DMS114 treated with DMSO at 0.1 percent for 48 hours (cell line): Measurements from ENCODE around the gene ZNF691.

ENCODE experiments used
- DNase-seq: peaks from one replicate; lab custom pipeline; 2025; ENCODE audit not compliant: unreplicated experiment; lab: John Stamatoyannopoulos, UW

ZNF691 gene

GRCh38 chr1:42832641-42833240 lies 13.7 kb upstream of the ZNF691 start:
- no peak for DNase-seq

- DNase-seq = no peak
Observed at GRCh38 chr1:42833981-42834380, 12.4 kb upstream of the ZNF691 start.

GRCh38 chr1:42834803-42835202 lies 11.6 kb upstream of the ZNF691 start:
- DNase-seq = no peak

DNA sequence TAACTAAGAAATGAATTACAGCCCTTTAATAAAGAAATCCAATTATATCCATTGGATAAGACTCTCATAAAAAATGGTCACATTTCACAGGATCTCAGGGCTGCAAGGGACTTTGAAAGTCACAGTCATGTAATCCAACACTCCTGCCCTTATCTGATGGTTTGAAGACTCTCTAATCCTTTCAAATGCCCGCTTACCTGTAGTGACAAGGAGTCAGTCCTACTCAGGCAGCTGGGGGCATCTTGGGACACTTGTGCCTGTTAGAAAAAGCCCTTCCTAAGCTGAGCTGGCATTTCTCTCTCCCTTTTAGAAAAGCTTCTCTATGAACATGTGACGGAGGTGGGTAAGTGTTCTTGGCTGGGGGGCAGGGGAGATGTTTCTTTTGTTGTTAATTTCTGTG lies 11.0 kb upstream of the ZNF691 start:
- DNase-seq = no peak

DNA sequence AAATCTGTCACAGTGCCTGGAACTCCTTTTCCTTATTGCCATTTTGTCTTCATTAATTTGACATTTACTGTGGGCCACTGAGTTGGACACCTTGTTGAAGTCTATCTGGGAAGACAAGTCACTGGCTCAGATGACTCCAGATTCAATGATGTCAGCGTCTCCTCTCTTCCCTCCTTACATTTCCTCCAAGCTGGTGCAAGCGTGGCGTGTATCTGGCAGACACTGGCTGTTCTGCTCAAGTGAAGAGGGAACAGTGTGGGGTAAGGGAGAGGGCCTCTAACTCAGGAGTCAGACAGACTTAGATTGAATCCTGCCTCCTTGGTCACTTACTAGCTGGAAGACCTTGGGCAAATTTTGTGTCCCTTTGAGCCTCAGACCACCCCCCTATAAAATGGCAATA lies 8.7 kb upstream of the ZNF691 start:
- no peak for DNase-seq

DNA sequence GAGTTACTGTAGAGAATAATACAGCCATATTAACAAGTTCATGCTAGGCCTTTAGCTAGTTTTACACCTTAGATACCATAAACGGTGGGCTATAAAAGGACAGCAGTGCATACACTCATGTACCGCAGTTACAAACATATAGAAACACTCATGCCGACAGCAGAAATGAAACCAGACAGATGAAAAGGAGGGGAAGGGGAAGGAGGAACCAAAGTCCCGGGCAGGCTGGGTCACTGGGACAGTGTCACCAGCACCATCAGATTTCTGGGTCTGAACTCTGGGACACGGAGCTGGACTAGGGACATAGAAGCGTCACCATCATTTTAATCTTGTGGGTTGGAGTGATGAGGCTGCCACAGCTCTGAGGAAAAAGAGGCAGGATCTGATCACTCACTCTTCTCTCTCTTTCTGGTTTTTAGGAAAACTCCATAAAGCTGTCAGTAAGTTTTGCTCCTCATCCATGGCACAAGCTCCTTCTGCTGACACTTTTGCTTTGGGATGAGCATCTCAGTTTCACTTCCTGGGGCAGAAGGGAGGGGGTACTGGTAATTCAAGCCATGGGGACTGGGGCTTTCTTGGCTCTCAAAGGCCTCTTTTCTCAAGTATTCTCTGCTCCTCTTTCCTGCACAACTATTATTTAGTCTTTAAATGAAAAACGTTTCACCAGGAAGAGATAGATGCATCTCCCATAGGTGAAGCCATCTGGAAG lies 7.8 kb upstream of the ZNF691 start:
- DNase-seq = no peak

DNA sequence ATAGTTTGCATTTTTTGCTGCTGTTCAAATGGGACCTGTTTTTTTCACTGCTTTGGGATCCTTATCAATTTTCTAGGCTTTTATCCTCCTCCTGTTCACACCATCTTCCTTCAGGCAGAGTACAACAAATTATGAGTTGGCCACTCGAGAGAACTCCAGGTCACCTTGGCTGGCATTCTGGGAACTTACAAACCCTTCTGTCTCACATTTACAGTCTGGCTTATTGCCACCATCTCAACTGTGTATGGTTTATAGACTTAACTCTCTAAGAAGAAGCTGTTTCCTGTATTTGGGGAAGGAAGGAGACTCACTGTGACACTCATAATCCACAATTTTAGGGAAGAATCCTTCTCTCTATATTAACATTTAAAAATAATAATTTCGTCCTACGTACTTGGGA lies 5.4 kb upstream of the ZNF691 start:
- no peak for DNase-seq

- no peak for DNase-seq
Observed at GRCh38 chr1:42841440-42842147, 4.8 kb upstream of the ZNF691 start.

DNA sequence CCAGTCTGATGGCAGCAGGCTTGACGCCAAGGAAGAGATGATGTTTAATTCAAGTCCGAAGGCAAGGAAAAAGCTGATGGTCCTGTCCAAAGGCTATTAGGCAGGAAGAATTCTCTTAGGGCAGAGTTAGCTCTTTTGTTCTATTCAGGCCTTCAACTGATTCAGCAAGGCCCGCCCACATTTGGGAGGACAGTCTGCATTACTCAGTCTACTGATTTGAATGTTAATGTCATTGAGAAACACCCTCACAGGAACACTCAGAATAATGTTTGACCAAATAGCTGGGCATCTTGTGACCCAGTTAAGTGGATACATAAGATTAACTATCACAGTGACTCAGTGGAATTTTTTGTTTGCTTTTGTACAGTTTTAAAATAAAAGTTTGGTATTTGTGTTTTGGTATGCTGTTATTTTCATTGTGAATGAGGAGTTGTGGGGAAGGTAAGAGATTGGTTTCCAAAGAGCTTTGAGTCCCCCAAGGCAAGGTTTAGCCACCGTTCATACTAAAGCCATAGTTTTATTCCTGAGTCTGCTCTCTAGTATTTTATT lies 1.7 kb upstream of the ZNF691 start:
- DNase-seq = no peak

DNA sequence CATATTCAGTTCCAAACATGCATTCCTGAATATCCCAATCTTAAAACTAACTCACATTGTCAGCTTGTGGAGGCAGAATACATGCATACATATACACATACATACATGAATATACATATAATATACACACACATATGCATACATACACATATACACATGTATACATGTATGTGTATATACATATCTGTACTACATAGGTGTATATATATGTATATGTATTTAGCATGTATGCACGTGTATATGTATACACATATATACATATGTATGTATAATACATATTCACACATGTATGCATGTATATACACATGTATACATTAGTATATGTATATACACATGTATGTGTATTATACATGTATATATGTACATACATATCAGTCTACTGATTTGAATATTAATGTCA lies 1.2 kb upstream of the ZNF691 start:
- no peak for DNase-seq

DNA sequence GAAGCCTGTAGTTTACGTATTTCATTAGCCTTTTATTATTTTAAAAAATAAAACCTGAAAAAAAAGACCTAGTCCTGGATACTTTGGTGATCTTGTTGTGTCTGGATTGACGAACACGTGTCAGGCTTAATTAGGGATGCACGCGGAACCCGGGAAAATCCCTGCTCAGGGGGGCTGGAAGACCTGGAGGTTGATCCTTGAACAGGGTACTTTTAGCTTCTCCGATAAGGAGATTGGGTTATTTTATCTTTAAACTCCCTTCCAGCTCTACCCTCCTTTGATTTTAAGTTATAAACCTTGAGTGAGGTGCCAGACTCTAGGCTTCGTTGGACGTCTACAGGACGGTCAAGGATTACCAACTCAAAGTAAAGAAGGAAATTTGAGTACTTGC lies 552 bp upstream of the ZNF691 start:
- DNase-seq = no peak

GRCh38 chr1:42847111-42847595 lies 740 bp downstream of the ZNF691 start:
- no peak for DNase-seq

DNA sequence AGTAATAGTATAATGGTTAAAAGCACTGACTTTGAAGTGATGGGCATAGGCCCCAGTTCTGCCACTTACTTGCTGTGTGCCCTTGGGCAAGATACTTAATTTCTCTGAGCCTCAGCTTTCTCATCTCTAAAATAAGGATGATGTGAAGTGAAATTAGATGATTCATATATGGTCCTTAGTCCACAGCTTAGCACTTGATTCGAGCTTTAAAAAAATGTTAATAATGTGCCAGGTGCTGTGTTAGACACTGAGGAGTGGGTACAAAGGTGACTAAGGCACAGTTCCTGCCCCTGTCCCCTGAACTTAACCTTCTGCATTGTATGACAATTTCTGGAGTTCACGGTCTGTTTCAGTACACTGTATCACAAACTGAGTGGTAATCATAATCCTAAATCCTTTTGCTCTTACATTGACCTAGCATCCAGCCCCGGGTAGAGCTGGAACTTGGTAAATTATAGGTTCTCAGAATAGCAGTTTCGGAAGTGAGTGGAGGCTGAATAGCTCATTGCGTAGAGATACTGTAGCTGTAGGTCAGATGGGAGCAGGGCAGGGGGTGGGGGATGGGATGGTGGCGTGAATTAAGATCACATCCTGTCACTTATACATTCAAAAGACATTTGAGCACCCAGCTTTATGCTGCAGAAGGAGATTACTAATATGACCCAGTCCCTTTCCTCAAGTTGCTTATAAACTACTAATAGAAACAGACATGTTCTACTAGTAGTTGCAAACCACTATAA lies 1.5 kb downstream of the ZNF691 start:
- no peak for DNase-seq

- DNase-seq = no peak
Observed at GRCh38 chr1:42848823-42849537, 2.6 kb downstream of the ZNF691 start.

DNA sequence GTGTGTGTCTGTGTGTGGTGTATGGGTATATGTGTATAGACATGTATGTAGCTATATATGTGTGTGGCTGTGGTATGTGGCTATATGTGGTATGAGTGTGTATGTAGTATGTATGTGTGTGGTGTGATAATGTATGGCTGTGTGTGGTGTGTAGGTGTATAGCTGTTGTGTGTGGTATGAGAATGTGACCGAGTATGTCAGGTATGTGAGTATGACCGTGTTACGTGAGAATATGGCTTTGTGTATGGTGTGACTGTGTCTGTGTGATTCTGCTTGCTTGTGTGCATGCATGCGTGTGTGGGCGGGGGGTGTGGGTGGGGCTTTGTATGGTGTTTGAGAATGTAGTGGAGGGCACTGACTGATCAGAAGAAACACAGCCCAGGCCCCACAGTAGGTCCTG lies 3.5 kb downstream of the ZNF691 start:
- no peak for DNase-seq

DNA sequence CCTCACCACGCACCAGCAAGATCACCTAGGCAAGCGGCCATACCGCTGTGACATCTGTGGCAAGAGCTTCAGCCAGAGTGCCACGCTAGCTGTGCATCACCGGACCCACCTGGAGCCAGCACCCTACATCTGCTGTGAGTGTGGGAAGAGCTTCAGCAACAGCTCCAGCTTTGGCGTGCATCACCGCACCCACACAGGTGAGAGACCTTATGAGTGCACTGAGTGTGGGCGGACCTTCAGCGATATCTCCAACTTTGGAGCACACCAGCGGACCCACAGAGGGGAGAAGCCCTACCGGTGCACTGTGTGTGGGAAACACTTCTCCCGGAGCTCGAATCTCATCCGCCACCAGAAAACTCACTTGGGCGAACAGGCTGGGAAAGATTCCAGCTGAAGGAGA lies 5.0 kb downstream of the ZNF691 start:
- no peak for DNase-seq

DNA sequence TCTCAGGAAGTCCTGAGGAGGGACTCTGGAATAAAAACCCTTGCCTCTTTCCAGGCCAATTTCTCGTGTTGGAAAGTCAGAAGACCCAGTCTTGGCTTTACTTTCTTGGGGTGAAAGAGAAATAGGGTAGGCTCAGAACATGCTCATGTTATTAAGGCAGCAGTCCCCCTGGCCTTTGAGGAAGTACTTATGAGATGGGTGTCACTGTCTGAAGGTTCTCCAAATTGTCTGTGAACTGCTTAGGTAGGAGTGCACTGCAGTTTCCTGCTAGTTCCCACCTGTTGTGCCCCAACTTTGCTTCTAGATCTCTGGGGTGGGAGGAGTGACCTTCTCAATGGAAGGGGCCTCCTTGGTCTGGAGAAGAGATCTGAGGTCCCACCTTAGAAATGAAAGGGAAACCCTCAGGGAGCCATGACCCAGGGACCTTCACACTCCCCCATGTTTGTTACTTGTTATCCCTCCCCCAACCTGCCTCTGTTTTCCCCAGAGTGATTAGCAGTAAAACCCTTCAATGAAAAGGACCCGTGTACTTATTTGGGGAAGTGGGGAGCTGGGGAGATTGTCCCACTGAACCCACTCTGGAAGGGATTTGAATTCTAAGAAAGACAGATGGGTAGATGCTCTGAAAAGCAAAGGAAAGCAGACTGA lies 5.7 kb downstream of the ZNF691 start:
- no peak for DNase-seq

- DNase-seq = no peak
Observed at GRCh38 chr1:42852608-42852980, 6.2 kb downstream of the ZNF691 start.

- no peak for DNase-seq
Observed at GRCh38 chr1:42853116-42853884, 6.9 kb downstream of the ZNF691 start.
